Naive thymus-derived CD8-positive, alpha-beta T cell (primary cell): ENCODE results near the gene CWC25. TPM values are rescaled to one million over a fixed set of nuclear protein-coding genes. Genes with fewer than 3 reads are reported as not detected.

Experiments
- microRNA-seq: library from miRNA; unstranded; fragments of <30 nt; microRNA quantifications from one replicate; pipeline ENCODE4 v1.2.0, GENCODE V29; 2022; ENCODE audit warnings: borderline microRNAs expressed
- polyA plus RNA-seq, 3 donors: library from polyadenylated mRNA; unstranded; fragments of 300-500 nt; fragmentation: Illumina TruSeq; gene quantifications; one replicate each; pipeline ENCODE4 v1.2.3, GENCODE V29; 2021
- total RNA-seq, 8 experiments: library from RNA in 2 of 8; stranded (reverse) in 2 of 8; gene quantifications; one replicate each; pipeline ENCODE4 v1.2.3 and lab custom pipeline; 2021 to 2026

The CWC25 gene
- total and polyA plus RNA-seq, 5 experiments from 2014 or later = 6.3 to 41.3 (median 7.4) TPM

Small RNAs within 50 kb of the gene (microRNA-seq; reads per million reads assigned to microRNA genes)
- gene MIR4727 = not detected

Other genes with a start within 250 kb of the CWC25 start
- gene SRCIN1, start 219.4 kb downstream of the CWC25 start, total RNA-seq = under 1 TPM; 0.16 to 0.60 TPM
- gene SRCIN1, start 219.4 kb downstream of the CWC25 start, polyA plus RNA-seq = not detected
- gene EPOP, start 150.4 kb downstream of the CWC25 start, total RNA-seq = 1 to 10 TPM; 1.2 TPM
- gene EPOP, start 150.4 kb downstream of the CWC25 start, polyA plus RNA-seq = under 1 TPM in 2 of 3 donors, not detected in 1; 0.04 to 0.10 TPM
- 100 to 1,000 TPM; 481 to 489 TPM for gene MLLT6, start 120.0 kb downstream of the CWC25 start, total RNA-seq
- 10 to 100 TPM in 1 of 3 donors, 1 to 10 TPM in 2; 5.5 to 11.9 (median 8.3) TPM for gene MLLT6, start 120.0 kb downstream of the CWC25 start, polyA plus RNA-seq
- 10 to 100 TPM; 10.7 to 12.3 TPM for gene CISD3, start 95.0 kb downstream of the CWC25 start, total RNA-seq
- gene CISD3, start 95.0 kb downstream of the CWC25 start, polyA plus RNA-seq = 10 to 100 TPM; 40.5 to 63.3 (median 46.2) TPM
- gene PCGF2, start 77.0 kb downstream of the CWC25 start, total RNA-seq = not detected
- gene PCGF2, start 77.0 kb downstream of the CWC25 start, polyA plus RNA-seq = under 1 TPM in 1 of 3 donors, not detected in 2; 0.08 TPM
- gene PSMB3, start 72.6 kb downstream of the CWC25 start, total RNA-seq = 10 to 100 TPM; 94.1 to 96.4 TPM
- gene PSMB3, start 72.6 kb downstream of the CWC25 start, polyA plus RNA-seq = 100 to 1,000 TPM; 338 to 361 (median 349) TPM
- gene PIP4K2B, start 25.8 kb downstream of the CWC25 start, total RNA-seq = 10 to 100 TPM; 58.2 to 64.2 TPM
- 10 to 100 TPM; 11.8 to 17.8 (median 16.5) TPM for gene PIP4K2B, start 25.8 kb downstream of the CWC25 start, polyA plus RNA-seq
- gene RPL23, start 28.4 kb upstream of the CWC25 start, total RNA-seq = 1,000 to 10,000 TPM; 1,755 to 1,793 TPM
- 1,000 to 10,000 TPM; 1,506 to 1,897 (median 1,688) TPM for gene RPL23, start 28.4 kb upstream of the CWC25 start, polyA plus RNA-seq
- gene LASP1, start 44.7 kb upstream of the CWC25 start, total RNA-seq = 100 to 1,000 TPM; 103 to 107 TPM
- gene LASP1, start 44.7 kb upstream of the CWC25 start, polyA plus RNA-seq = 10 to 100 TPM; 50.1 to 53.1 (median 52.0) TPM
- gene FBXO47, start 142.1 kb upstream of the CWC25 start, total RNA-seq = under 1 TPM in 1 of 2 experiments, not detected in 1; 0.22 TPM
- not detected for gene FBXO47, start 142.1 kb upstream of the CWC25 start, polyA plus RNA-seq